Measurements from ENCODE around the gene SLC29A3. TPM values are rescaled to one million over a fixed set of nuclear protein-coding genes. Genes with fewer than 3 reads are reported as not detected.

SLC29A3 gene
- total RNA-seq, 1 experiment from 2014 or later = 3.8 TPM

- no peak for DNase-seq (ENCODE audit: extremely low read depth, low read depth)
These were observed 85.6 kb downstream of the SLC29A3 start for GRCh38 chr10:71404503-71405295.

GRCh38 chr10:71406878-71407277 lies 87.8 kb downstream of the SLC29A3 start:
- DNase-seq (ENCODE audit: extremely low read depth, low read depth) = no peak

GRCh38 chr10:71408436-71409225 lies 89.6 kb downstream of the SLC29A3 start:
- no peak for DNase-seq (ENCODE audit: extremely low read depth, low read depth)

GRCh38 chr10:71409516-71410104 lies 90.6 kb downstream of the SLC29A3 start:
- DNase-seq (ENCODE audit: extremely low read depth, low read depth) = no peak

Other genes with a start within 250 kb of the SLC29A3 start
- gene UNC5B, start 106.7 kb upstream of the SLC29A3 start, total RNA-seq (2014; rRNA removed; shearing (Covaris generic)) = 50.9 and 55.2 TPM in 2 replicates
- gene CDH23, start 77.7 kb downstream of the SLC29A3 start, total RNA-seq (2014; rRNA removed; shearing (Covaris generic)) = under 0.01 TPM in 1 of 2 replicates, not detected in the other